Endodermal cell (in vitro differentiated cells): ENCODE measurements around the gene TRIM15. TPM values are rescaled to one million over a fixed set of nuclear protein-coding genes. Genes with fewer than 3 reads are reported as not detected.

Experiments used
- DNase-seq: peaks from one replicate; pipeline ENCODE4 v3.0.0-alpha.2; 2017
- H3K27ac ChIP-seq: 2 replicates; pipeline ENCODE4 v1.5.1; 2013; ENCODE audit warnings: mild to moderate bottlenecking, low read depth, low read length, moderate library complexity
- H3K27me3 ChIP-seq: 2 replicates; pipeline ENCODE4 v1.6.1; 2013; ENCODE audit warnings: mild to moderate bottlenecking, low read length, moderate library complexity; ENCODE audit not compliant: insufficient read depth, control insufficient read depth, poor library complexity, severe bottlenecking
- H3K36me3 ChIP-seq: 2 replicates; pipeline ENCODE4 v1.7.0; 2013; ENCODE audit warnings: mild to moderate bottlenecking, low read length, moderate library complexity; ENCODE audit not compliant: control insufficient read depth, insufficient read depth
- H3K4me1 ChIP-seq: one replicate; pipeline ENCODE4 v1.7.0; 2013; ENCODE audit warnings: low read length; ENCODE audit not compliant: control insufficient read depth, insufficient read depth
- H3K4me3 ChIP-seq: 2 replicates; pipeline ENCODE4 v1.5.1; 2013; ENCODE audit warnings: mild to moderate bottlenecking, low read length, moderate library complexity
- H3K9ac ChIP-seq: 2 replicates; pipeline ENCODE4 v1.6.1; 2013; ENCODE audit warnings: mild to moderate bottlenecking, low read length, moderate library complexity; ENCODE audit not compliant: poor library complexity, severe bottlenecking; ENCODE audit errors: extremely low read depth
- H3K9me3 ChIP-seq: 2 replicates; pipeline ENCODE4 v1.6.1; 2013; ENCODE audit warnings: mild to moderate bottlenecking, low read length, moderate library complexity; ENCODE audit not compliant: control insufficient read depth
- H3K27ac Mint-ChIP-seq: 2 replicates; pipeline ENCODE4 v1.8.0; 2020; ENCODE audit warnings: mixed read lengths
- H3K27me3 Mint-ChIP-seq: 2 replicates; pipeline ENCODE4 v1.8.0; 2021; ENCODE audit warnings: mild to moderate bottlenecking, mixed read lengths; ENCODE audit not compliant: insufficient read depth
- H3K36me3 Mint-ChIP-seq: 2 replicates; pipeline ENCODE4 v1.8.0; 2020; ENCODE audit warnings: low read depth, mixed read lengths
- H3K4me1 Mint-ChIP-seq: 2 replicates; pipeline ENCODE4 v1.8.0; 2020; ENCODE audit warnings: mixed read lengths
- H3K4me3 Mint-ChIP-seq: 2 replicates; pipeline ENCODE4 v1.8.0; 2020; ENCODE audit warnings: mild to moderate bottlenecking, moderate library complexity, mixed read lengths
- H3K9me3 Mint-ChIP-seq: 2 replicates; pipeline ENCODE4 v1.8.0; 2020; ENCODE audit warnings: mild to moderate bottlenecking, mixed read lengths
- WGBS, 2 experiments: methylation state at CpG; one replicate each; pipeline versions ENCODE4 v1.1.5 to v1.1.7; 2013; ENCODE audit warnings: missing lambda C conversion rate in 2 of 2, mixed read lengths in 1 of 2; ENCODE audit not compliant: insufficient coverage in 1 of 2, insufficient read length in 1 of 2; 5-methylcytosine and 5-hydroxymethylcytosine counted together
- total RNA-seq, 2 donors: library from RNA; stranded (reverse); fragmentation: NEBNext Ultra II Directional in 1 of 2; extraction: Animal tissue kit (Norgen Biotek cat#: 25700) in 1 of 2; gene quantifications; 2 replicates in 1 of 2; 3 replicates in 1 of 2; pipeline ENCODE4 v1.2.1, GENCODE V29; 2021
- TF ChIP-seq, protein P1 (sequence below): fragments of 200-600 bp; sonication (generic); conservative IDR thresholded peaks from 2 replicates; pipeline ENCODE4 v1.5.0; 2021; ENCODE audit warnings: antibody characterized with exemption, mild to moderate bottlenecking

Gene TRIM15
- total RNA-seq, 2 donors from 2014 or later, result not detected

DNA sequence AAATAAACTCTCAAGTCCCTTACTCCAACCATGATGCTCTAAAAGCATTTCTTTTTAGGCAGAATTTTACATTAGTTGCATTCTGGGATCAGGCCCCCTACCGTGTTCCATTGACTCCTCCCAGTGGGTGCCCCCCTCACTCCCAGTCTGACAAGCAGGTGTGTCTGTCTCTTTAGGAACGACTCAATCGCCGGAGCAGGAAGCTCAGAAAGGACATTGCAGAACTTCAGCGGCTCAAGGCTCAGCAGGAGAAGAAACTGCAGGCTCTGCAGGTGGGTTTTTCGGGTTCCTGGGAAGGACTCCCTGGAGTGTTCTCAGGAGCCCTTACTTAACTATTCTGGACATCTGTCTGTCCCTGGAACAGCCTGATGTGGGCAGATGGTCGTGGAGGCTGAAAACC lies 17.5 kb upstream of the TRIM15 start:
- Mint-ChIP-seq H3K27me3 (peaks cover 46% of the 10 kb centered on the region), H3K4me1 (peaks cover 2% of the 10 kb centered on the region), H3K36me3 (no peaks in the 10 kb centered on the region), H3K27ac (no peak overlapping the region), H3K4me3 (no peak overlapping the region), H3K9me3 (no peaks in the 10 kb centered on the region)
- no peaks in the 10 kb centered on the region for H3K9me3 ChIP-seq
- no peaks in the 10 kb centered on the region for H3K4me1 ChIP-seq
- H3K27ac ChIP-seq, result no peak overlapping the region
- no peak overlapping the region for H3K9ac ChIP-seq
- H3K4me3 ChIP-seq, result no peak overlapping the region
- H3K36me3 ChIP-seq, result no peaks in the 10 kb centered on the region
- peaks cover 17% of the 10 kb centered on the region for H3K27me3 ChIP-seq
- TF ChIP-seq, protein P1, sequence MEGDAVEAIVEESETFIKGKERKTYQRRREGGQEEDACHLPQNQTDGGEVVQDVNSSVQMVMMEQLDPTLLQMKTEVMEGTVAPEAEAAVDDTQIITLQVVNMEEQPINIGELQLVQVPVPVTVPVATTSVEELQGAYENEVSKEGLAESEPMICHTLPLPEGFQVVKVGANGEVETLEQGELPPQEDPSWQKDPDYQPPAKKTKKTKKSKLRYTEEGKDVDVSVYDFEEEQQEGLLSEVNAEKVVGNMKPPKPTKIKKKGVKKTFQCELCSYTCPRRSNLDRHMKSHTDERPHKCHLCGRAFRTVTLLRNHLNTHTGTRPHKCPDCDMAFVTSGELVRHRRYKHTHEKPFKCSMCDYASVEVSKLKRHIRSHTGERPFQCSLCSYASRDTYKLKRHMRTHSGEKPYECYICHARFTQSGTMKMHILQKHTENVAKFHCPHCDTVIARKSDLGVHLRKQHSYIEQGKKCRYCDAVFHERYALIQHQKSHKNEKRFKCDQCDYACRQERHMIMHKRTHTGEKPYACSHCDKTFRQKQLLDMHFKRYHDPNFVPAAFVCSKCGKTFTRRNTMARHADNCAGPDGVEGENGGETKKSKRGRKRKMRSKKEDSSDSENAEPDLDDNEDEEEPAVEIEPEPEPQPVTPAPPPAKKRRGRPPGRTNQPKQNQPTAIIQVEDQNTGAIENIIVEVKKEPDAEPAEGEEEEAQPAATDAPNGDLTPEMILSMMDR, result no peak
- 37 to 65% methylated on average over 2 to 7 of the region's 7 CpGs for WGBS, 2 experiments
- DNase-seq, result no peak

GRCh38 chr6:30147096-30147495 lies 16.2 kb upstream of the TRIM15 start:
- WGBS, 2 experiments, result 87 to 88% methylated on average over 2 to 3 of the region's 3 CpGs
- H3K27me3 Mint-ChIP-seq, result peaks cover 39% of the 10 kb centered on the region

GRCh38 chr6:30149234-30149633 lies 14.1 kb upstream of the TRIM15 start:
- WGBS, 2 experiments, result 63 to 76% methylated on average over 2 to 3 of the region's 3 CpGs
- TF ChIP-seq, protein P1, result peak; percentile 19
- H3K9me3 ChIP-seq, result no peaks in the 10 kb centered on the region
- H3K36me3 ChIP-seq, result no peaks in the 10 kb centered on the region
- H3K27me3 ChIP-seq, result peaks cover 12% of the 10 kb centered on the region
- Mint-ChIP-seq H3K4me1 (peaks cover 2% of the 10 kb centered on the region), H3K27ac (no peak overlapping the region), H3K9me3 (no peaks in the 10 kb centered on the region), H3K27me3 (peaks cover 45% of the 10 kb centered on the region), H3K4me3 (no peak overlapping the region), H3K36me3 (no peaks in the 10 kb centered on the region)
- no peaks in the 10 kb centered on the region for H3K4me1 ChIP-seq
- H3K4me3 ChIP-seq, result no peak overlapping the region
- H3K9ac ChIP-seq, result no peak overlapping the region
- no peak for DNase-seq
- no peak overlapping the region for H3K27ac ChIP-seq

More at GRCh38 chr6:30147096-30147495, 16.2 kb upstream of the TRIM15 start:
- Histone ChIP-seq H3K27ac (no peak overlapping the region), H3K4me1 (no peaks in the 10 kb centered on the region), H3K27me3 (peaks cover 12% of the 10 kb centered on the region), H3K4me3 (no peak overlapping the region), H3K9ac (no peak overlapping the region), H3K36me3 (no peaks in the 10 kb centered on the region), H3K9me3 (no peaks in the 10 kb centered on the region)
- no peak overlapping the region for H3K4me3 Mint-ChIP-seq
- no peaks in the 10 kb centered on the region for H3K9me3 Mint-ChIP-seq
- no peaks in the 10 kb centered on the region for H3K36me3 Mint-ChIP-seq
- H3K4me1 Mint-ChIP-seq, result peaks cover 2% of the 10 kb centered on the region
- TF ChIP-seq, protein P1, result no peak
- DNase-seq, result no peak
- H3K27ac Mint-ChIP-seq, result no peak overlapping the region
